ENCODE data around the gene SH3PXD2B.

The SH3PXD2B gene

DNA sequence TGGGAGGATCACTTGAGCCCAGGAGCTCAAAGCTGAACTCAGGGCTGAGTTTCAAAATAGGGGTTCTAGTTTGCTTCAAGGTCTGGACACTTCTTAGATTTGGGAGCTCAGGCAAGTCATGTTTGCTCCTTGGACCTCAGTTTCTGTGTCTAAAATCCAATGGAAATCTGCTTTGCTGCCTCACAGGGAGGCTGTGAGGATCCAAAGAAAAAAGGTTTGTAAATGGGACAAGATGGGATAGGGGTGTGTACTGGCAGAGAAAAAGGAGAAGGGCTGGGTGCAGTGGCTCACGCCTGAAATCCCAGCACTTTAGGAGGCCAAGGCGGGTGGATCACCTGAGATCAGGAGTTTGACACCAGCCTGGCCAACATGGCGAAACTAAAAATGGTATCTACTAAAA, 39.6 kb upstream of the SH3PXD2B start:
- Histone ChIP-seq H3K27me3 (ENCODE audit: insufficient read depth, poor library complexity, severe bottlenecking) (peaks cover 11% of the 10 kb centered on the region), H3K27ac (replicated peaks) (no peak overlapping the region), H3K4me3 (replicated peaks; ENCODE audit: insufficient read depth, low read length) (no peak overlapping the region)
- no peak for DNase-seq (ENCODE audit: low read depth in 1 of 2, low spot score in 1 of 2)
- TF ChIP-seq POLR2AphosphoS5 (IDR thresholded peaks at IDR 0.05; ENCODE audit: low read depth), result no peak
- no peak for TF ChIP-seq GABPA (IDR thresholded peaks at IDR 0.05; ENCODE audit: low read depth)
- TF ChIP-seq, protein P1, sequence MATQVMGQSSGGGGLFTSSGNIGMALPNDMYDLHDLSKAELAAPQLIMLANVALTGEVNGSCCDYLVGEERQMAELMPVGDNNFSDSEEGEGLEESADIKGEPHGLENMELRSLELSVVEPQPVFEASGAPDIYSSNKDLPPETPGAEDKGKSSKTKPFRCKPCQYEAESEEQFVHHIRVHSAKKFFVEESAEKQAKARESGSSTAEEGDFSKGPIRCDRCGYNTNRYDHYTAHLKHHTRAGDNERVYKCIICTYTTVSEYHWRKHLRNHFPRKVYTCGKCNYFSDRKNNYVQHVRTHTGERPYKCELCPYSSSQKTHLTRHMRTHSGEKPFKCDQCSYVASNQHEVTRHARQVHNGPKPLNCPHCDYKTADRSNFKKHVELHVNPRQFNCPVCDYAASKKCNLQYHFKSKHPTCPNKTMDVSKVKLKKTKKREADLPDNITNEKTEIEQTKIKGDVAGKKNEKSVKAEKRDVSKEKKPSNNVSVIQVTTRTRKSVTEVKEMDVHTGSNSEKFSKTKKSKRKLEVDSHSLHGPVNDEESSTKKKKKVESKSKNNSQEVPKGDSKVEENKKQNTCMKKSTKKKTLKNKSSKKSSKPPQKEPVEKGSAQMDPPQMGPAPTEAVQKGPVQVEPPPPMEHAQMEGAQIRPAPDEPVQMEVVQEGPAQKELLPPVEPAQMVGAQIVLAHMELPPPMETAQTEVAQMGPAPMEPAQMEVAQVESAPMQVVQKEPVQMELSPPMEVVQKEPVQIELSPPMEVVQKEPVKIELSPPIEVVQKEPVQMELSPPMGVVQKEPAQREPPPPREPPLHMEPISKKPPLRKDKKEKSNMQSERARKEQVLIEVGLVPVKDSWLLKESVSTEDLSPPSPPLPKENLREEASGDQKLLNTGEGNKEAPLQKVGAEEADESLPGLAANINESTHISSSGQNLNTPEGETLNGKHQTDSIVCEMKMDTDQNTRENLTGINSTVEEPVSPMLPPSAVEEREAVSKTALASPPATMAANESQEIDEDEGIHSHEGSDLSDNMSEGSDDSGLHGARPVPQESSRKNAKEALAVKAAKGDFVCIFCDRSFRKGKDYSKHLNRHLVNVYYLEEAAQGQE (IDR thresholded peaks at IDR 0.05; ENCODE audit: insufficient replicate concordance, low read depth), result no peak
- no peak for TF ChIP-seq SPI1 (IDR thresholded peaks at IDR 0.05; ENCODE audit: borderline replicate concordance, low read depth)
- TF ChIP-seq, protein P2, sequence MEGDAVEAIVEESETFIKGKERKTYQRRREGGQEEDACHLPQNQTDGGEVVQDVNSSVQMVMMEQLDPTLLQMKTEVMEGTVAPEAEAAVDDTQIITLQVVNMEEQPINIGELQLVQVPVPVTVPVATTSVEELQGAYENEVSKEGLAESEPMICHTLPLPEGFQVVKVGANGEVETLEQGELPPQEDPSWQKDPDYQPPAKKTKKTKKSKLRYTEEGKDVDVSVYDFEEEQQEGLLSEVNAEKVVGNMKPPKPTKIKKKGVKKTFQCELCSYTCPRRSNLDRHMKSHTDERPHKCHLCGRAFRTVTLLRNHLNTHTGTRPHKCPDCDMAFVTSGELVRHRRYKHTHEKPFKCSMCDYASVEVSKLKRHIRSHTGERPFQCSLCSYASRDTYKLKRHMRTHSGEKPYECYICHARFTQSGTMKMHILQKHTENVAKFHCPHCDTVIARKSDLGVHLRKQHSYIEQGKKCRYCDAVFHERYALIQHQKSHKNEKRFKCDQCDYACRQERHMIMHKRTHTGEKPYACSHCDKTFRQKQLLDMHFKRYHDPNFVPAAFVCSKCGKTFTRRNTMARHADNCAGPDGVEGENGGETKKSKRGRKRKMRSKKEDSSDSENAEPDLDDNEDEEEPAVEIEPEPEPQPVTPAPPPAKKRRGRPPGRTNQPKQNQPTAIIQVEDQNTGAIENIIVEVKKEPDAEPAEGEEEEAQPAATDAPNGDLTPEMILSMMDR (IDR thresholded peaks at IDR 0.05; ENCODE audit: insufficient read depth, low read length), result no peak

DNA sequence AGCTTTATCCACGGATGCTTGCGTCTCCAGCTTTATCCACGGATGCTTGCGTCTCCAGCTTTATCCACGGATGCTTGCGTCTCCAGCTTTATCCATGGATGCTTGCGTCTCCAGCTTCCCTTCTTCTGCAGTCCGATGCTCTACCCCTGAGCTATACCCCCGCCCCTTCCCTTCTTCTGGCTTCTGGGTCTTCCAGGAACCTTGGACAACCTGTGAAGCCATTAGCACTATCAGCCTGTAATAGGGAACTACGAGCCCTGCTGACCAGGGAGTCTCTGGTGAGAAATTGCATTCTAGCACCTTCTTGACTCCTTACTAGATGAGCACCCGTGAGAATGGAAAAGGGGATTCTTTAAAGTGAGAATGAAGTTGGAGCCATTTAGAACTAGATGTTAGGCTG, 39.1 kb upstream of the SH3PXD2B start:
- DNase-seq (ENCODE audit: low read depth in 1 of 2, low spot score in 1 of 2), result no peak
- H3K27ac ChIP-seq (replicated peaks), result no peak overlapping the region
- no peak for TF ChIP-seq SPI1 (IDR thresholded peaks at IDR 0.05; ENCODE audit: borderline replicate concordance, low read depth)
- TF ChIP-seq, protein P1 (IDR thresholded peaks at IDR 0.05; ENCODE audit: insufficient replicate concordance, low read depth), result no peak
- no peak overlapping the region for H3K4me3 ChIP-seq (replicated peaks; ENCODE audit: insufficient read depth, low read length)
- H3K27me3 ChIP-seq (ENCODE audit: insufficient read depth, poor library complexity, severe bottlenecking), result peaks cover 11% of the 10 kb centered on the region

DNA sequence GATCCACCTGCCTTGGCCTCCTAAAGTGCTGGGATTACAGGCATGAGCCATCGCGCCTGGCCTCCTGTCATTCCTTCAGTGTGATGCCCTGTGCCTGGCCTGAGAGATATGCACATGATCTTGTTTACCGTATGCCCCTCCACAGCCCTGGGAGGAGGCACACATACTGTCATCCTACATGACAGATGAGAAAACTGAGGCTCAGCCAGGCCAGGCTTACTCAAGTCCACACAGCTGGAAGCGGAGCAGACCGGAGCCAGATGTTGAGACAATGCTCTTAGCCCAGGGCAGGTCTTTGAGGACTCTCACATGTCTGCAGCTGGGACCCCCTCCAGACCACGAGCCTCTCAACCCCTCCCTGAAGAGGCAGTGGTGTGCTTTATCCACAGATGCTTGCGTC, 38.7 kb upstream of the SH3PXD2B start:
- no peak overlapping the region for H3K27ac ChIP-seq (replicated peaks)
- H3K27me3 ChIP-seq (ENCODE audit: insufficient read depth, poor library complexity, severe bottlenecking), result peaks cover 11% of the 10 kb centered on the region
- TF ChIP-seq, protein P2 (IDR thresholded peaks at IDR 0.05; ENCODE audit: insufficient read depth, low read length), result no peak
- TF ChIP-seq, protein P1 (IDR thresholded peaks at IDR 0.05; ENCODE audit: insufficient replicate concordance, low read depth), result no peak
- TF ChIP-seq GABPA (IDR thresholded peaks at IDR 0.05; ENCODE audit: low read depth) (no peak), POLR2AphosphoS5 (IDR thresholded peaks at IDR 0.05; ENCODE audit: low read depth) (no peak), SPI1 (IDR thresholded peaks at IDR 0.05; ENCODE audit: borderline replicate concordance, low read depth) (no peak)
- no peak overlapping the region for H3K4me3 ChIP-seq (replicated peaks; ENCODE audit: insufficient read depth, low read length)
- DNase-seq (ENCODE audit: low read depth in 1 of 2, low spot score in 1 of 2), result no peak
